BE2C (cell line): ENCODE data around the gene SCP2D1. TPM values are rescaled to one million over a fixed set of nuclear protein-coding genes. Genes with fewer than 3 reads are reported as not detected.

Experiments
- DNase-seq: peaks from one replicate; pipeline ENCODE4 v3.0.0-alpha.2; 2020
- H3K27me3 ChIP-seq: fragments of 250-450 bp; sonication (Bioruptor Pico); 2 replicates; pipeline ENCODE4 v1.5.1; 2020; ENCODE audit warnings: mild to moderate bottlenecking
- H3K36me3 ChIP-seq: fragments of 250-450 bp; sonication (Bioruptor Pico); 2 replicates; pipeline ENCODE4 v1.5.1; 2020; ENCODE audit warnings: mild to moderate bottlenecking
- H3K4me1 ChIP-seq: fragments of 250-450 bp; sonication (Bioruptor Pico); 2 replicates; pipeline ENCODE4 v1.5.1; 2020
- H3K4me3 ChIP-seq: 2 replicates; pipeline ENCODE4 v1.5.1; 2011; ENCODE audit warnings: low read depth, low read length
- H3K9me3 ChIP-seq: fragments of 250-450 bp; sonication (Bioruptor Pico); 2 replicates; pipeline ENCODE4 v1.5.1; 2020
- CTCF ChIP-seq: IDR thresholded peaks from 2 replicates; pipeline ENCODE4 v1.5.1; 2012; ENCODE audit warnings: mild to moderate bottlenecking, low read depth, low read length
- polyA plus RNA-seq: library from polyadenylated mRNA; unstranded; fragments of >200 nt; gene quantifications from one replicate; pipeline ENCODE4 v1.2.1, GENCODE V29; 2012; ENCODE audit warnings: low read depth, missing spikeins; ENCODE audit not compliant: insufficient read length, insufficient read depth

Gene SCP2D1
- polyA plus RNA-seq, result not detected

- H3K27me3 ChIP-seq, result no peaks in the 10 kb centered on the region; the same call in 1 of the 2 replicates
- H3K9me3 ChIP-seq, result no peaks in the 10 kb centered on the region
- no peaks in the 10 kb centered on the region for H3K4me1 ChIP-seq
- no peaks in the 10 kb centered on the region for H3K36me3 ChIP-seq
- no peak within 1 kb of the TSS for H3K4me3 ChIP-seq
- no peak for TF ChIP-seq CTCF
- no peak for DNase-seq
Observed at GRCh38 chr20:18813483-18813882, at the start of gene SCP2D1. SCP2D1 (plus strand) TSS chr20:18813783; CDS start chr20:18813816, 33 bp downstream.

DNA sequence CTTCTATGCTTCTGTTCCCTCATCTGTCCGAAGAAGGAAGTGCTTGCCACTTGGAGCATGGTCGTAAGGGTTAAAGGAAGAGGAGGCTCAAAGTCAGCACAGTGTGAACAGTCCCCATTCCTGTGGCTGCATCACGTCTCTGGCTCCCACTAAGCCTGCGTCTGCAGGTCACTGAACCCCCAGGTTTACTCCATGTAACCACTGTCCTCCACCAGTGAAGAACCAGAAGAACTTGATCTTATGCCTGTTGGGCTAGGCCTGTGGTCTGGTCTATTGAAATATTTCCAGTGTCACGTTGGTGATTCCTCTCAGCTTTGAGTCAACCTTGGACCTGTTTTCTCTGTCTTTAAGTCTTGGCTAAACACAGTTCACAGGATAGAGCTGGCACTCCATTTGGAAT, 45.9 kb upstream of the SCP2D1 start:
- Histone ChIP-seq H3K27me3 (no peaks in the 10 kb centered on the region), H3K4me1 (no peaks in the 10 kb centered on the region), H3K9me3 (no peaks in the 10 kb centered on the region), H3K4me3 (no peak overlapping the region), H3K36me3 (no peaks in the 10 kb centered on the region)
- DNase-seq, result no peak
- no peak for TF ChIP-seq CTCF

- Histone ChIP-seq H3K9me3 (no peaks in the 10 kb centered on the region), H3K4me1 (no peaks in the 10 kb centered on the region), H3K27me3 (no peaks in the 10 kb centered on the region), H3K4me3 (no peak overlapping the region), H3K36me3 (no peaks in the 10 kb centered on the region)
- no peak for TF ChIP-seq CTCF
- DNase-seq, result no peak
Observed at GRCh38 chr20:18773566-18773965, 40.0 kb upstream of the SCP2D1 start.

- Histone ChIP-seq H3K4me3 (no peak overlapping the region), H3K9me3 (no peaks in the 10 kb centered on the region), H3K4me1 (no peaks in the 10 kb centered on the region), H3K36me3 (no peaks in the 10 kb centered on the region), H3K27me3 (no peaks in the 10 kb centered on the region)
- TF ChIP-seq CTCF, result no peak
- no peak for DNase-seq
Observed at GRCh38 chr20:18774207-18774606, 39.4 kb upstream of the SCP2D1 start.

- no peaks in the 10 kb centered on the region for H3K27me3 ChIP-seq
- no peak for TF ChIP-seq CTCF
- H3K9me3 ChIP-seq, result no peaks in the 10 kb centered on the region
- no peak for DNase-seq
- H3K36me3 ChIP-seq, result no peaks in the 10 kb centered on the region
- H3K4me3 ChIP-seq, result no peak overlapping the region
- no peaks in the 10 kb centered on the region for H3K4me1 ChIP-seq
Observed at GRCh38 chr20:18775633-18776032, 38.0 kb upstream of the SCP2D1 start.

DNA sequence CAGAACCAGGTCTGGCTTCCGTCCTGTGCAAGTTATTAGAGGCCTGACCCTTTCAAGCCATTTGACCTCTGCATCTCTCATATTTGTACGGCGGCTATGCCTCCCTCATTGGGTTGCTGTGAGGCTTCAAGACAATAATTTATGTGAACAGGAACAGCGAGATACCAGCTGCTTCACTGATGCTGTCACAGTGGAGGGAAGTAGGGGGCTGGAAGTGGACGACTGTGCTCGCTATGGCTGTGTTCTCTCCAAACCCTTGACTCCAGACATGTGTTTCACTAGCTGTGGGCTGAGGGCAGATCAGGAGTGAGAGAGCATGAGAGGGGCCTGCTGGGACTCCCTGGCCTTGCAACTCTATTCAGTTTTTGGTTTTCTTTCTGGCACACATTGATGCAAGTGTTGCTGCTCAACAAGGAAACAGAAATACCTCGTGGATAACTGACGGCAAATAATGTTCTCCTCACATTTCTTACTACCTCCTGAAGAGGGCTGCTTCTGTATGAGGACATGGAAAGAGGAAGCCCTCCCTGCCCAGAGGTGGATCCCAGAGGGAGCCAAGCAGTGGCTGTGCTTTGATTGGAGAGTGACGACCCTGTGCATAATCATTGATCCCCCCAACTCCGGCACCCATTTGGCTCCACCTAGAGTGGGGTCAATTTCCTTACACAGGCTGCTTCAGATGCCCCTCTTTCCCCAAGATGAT, 34.7 kb upstream of the SCP2D1 start:
- Histone ChIP-seq H3K4me1 (no peaks in the 10 kb centered on the region), H3K9me3 (no peaks in the 10 kb centered on the region), H3K4me3 (no peak overlapping the region), H3K27me3 (peaks cover 11% of the 10 kb centered on the region), H3K36me3 (no peaks in the 10 kb centered on the region)
- TF ChIP-seq CTCF, result no peak
- DNase-seq, result no peak
